HG02840 (cell line): ENCODE results near the gene RGS21.
"Not testable (repeated sequence)": the region's sequence is repeated elsewhere in the genome, so short reads cannot be mapped to it uniquely, and the experiment has no call there.

Experiments used
- ATAC-seq: cut with Tn5 transposase; IDR thresholded peaks from one replicate; pipeline ENCODE4 v1.9.1; 2021; ENCODE audit warnings: mild to moderate bottlenecking, moderate library complexity, moderate number of reproducible peaks; ENCODE audit not compliant: unreplicated experiment, low FRiP score

RGS21 gene

GRCh38 chr1:192316942-192317450, at the start of gene RGS21:
Gene RGS21, plus strand, starts transcription at chr1:192316992. Its CDS starts 26,045 bp downstream, at chr1:192343037.
- ATAC-seq = no peak

- ATAC-seq = no peak
Observed at GRCh38 chr1:192268468-192269052, 48.2 kb upstream of the RGS21 start.

- no peak for ATAC-seq
Observed at GRCh38 chr1:192270398-192270797, 46.4 kb upstream of the RGS21 start.

- ATAC-seq = no peak
Observed at GRCh38 chr1:192272732-192273131, 44.1 kb upstream of the RGS21 start.

- no peak for ATAC-seq
Observed at GRCh38 chr1:192274588-192274987, 42.2 kb upstream of the RGS21 start.

GRCh38 chr1:192277635-192278034, 39.2 kb upstream of the RGS21 start:
- no peak for ATAC-seq

- ATAC-seq = no peak
Observed at GRCh38 chr1:192284927-192285326, 31.9 kb upstream of the RGS21 start.

- ATAC-seq = no peak
Observed at GRCh38 chr1:192303029-192303428, 13.8 kb upstream of the RGS21 start.

GRCh38 chr1:192308314-192308713, 8.5 kb upstream of the RGS21 start:
- not testable (repeated sequence) for ATAC-seq

- ATAC-seq = no peak
Observed at GRCh38 chr1:192311281-192311680, 5.5 kb upstream of the RGS21 start.

- no peak for ATAC-seq
Observed at GRCh38 chr1:192327997-192328396, 11.2 kb downstream of the RGS21 start.

- ATAC-seq = no peak
Observed at GRCh38 chr1:192342842-192343241, 26.1 kb downstream of the RGS21 start.

- ATAC-seq = no peak
Observed at GRCh38 chr1:192343344-192343743, 26.6 kb downstream of the RGS21 start.

- ATAC-seq = no peak
Observed at GRCh38 chr1:192349314-192349713, 32.5 kb downstream of the RGS21 start.

- no peak for ATAC-seq
Observed at GRCh38 chr1:192350356-192350755, 33.6 kb downstream of the RGS21 start.

GRCh38 chr1:192351550-192351949, 34.8 kb downstream of the RGS21 start:
- ATAC-seq = no peak

GRCh38 chr1:192357924-192358323, 41.1 kb downstream of the RGS21 start:
- ATAC-seq = no peak

GRCh38 chr1:192358402-192358801, 41.6 kb downstream of the RGS21 start:
- ATAC-seq = no peak

GRCh38 chr1:192358822-192359221, 42.0 kb downstream of the RGS21 start:
- ATAC-seq = no peak

- ATAC-seq = no peak
Observed at GRCh38 chr1:192363177-192363576, 46.4 kb downstream of the RGS21 start.

- no peak for ATAC-seq
Observed at GRCh38 chr1:192367436-192367835, 50.6 kb downstream of the RGS21 start.

- no peak for ATAC-seq
Observed at GRCh38 chr1:192375306-192375705, 58.5 kb downstream of the RGS21 start.

- no peak for ATAC-seq
Observed at GRCh38 chr1:192376374-192376773, 59.6 kb downstream of the RGS21 start.
